Lung (tissue), 12 donors: ENCODE data around the gene CREB5. TPM values are rescaled to one million over a fixed set of nuclear protein-coding genes. Genes with fewer than 3 reads are reported as not detected.
A peak's percentile ranks its signal among the peaks of the same experiment; 100 is the strongest.

Experiments
- ATAC-seq: fragments of 200-7000 bp; cut with Tn5 transposase; one replicate; pipeline ENCODE4 v1.9.1; 2020; ENCODE audit warnings: moderate number of reproducible peaks; ENCODE audit not compliant: insufficient read depth, low FRiP score
- DNase-seq, 3 donors: peaks; one replicate each; pipeline ENCODE4 v3.0.0-alpha.2; 2013 to 2017
- H3K27ac ChIP-seq, 2 donors: one replicate each; pipeline ENCODE4 v1.5.1; 2013; ENCODE audit warnings: mild to moderate bottlenecking in 2 of 2, moderate library complexity in 2 of 2, control low read depth in 1 of 2, inconsistent platforms in 1 of 2, low read depth in 1 of 2, low read length in 1 of 2
- H3K27me3 ChIP-seq, 3 donors: one replicate each; pipeline ENCODE4 v1.5.1; 2013; ENCODE audit warnings: low read length in 2 of 3; ENCODE audit not compliant: control insufficient read depth in 3 of 3, insufficient read depth in 3 of 3
- H3K36me3 ChIP-seq, 4 donors: one replicate each; pipeline ENCODE4 v1.5.1; 2013; ENCODE audit warnings: low read length in 4 of 4, mild to moderate bottlenecking in 1 of 4, moderate library complexity in 1 of 4; ENCODE audit not compliant: control insufficient read depth in 4 of 4, insufficient read depth in 4 of 4
- H3K4me1 ChIP-seq, 5 donors: one replicate each; pipeline ENCODE4 v1.5.1; 2013; ENCODE audit warnings: low read length in 5 of 5, mild to moderate bottlenecking in 2 of 5, moderate library complexity in 1 of 5; ENCODE audit not compliant: control insufficient read depth in 5 of 5, insufficient read depth in 5 of 5
- H3K4me3 ChIP-seq: one replicate; pipeline ENCODE4 v1.5.1; 2013; ENCODE audit warnings: mild to moderate bottlenecking, control low read depth, moderate library complexity
- H3K9ac ChIP-seq, 2 donors: one replicate each; pipeline ENCODE4 v1.5.1; 2013; ENCODE audit warnings: low read length in 2 of 2, control low read depth in 1 of 2; ENCODE audit not compliant: insufficient read depth in 1 of 2
- H3K9me3 ChIP-seq, 4 donors: one replicate each; pipeline ENCODE4 v1.5.1; 2013; ENCODE audit warnings: low read length in 3 of 4, mild to moderate bottlenecking in 1 of 4, moderate library complexity in 1 of 4; ENCODE audit not compliant: control insufficient read depth in 4 of 4, insufficient read depth in 3 of 4
- WGBS, 2 donors: extraction: QIAGEN DNeasy Blood & Tissue Kit; methylation state at CpG; one replicate each; pipeline ENCODE4 v1.1.7; 2013; 5-methylcytosine and 5-hydroxymethylcytosine counted together
- polyA plus RNA-seq, 2 donors: library from polyadenylated mRNA; stranded (reverse); fragments of 200-250 nt; gene quantifications; one replicate each; pipeline ENCODE4 v1.2.1, GENCODE V29; 2013
- total RNA-seq, 2 donors: library from RNA; depleted of rRNA in 1 of 2; stranded (reverse); fragments of >200 nt in 1 of 2; gene quantifications; one replicate each; pipeline ENCODE4 v1.2.1, GENCODE V29; 2014 to 2021
- TF ChIP-seq, protein P1 (sequence below): IDR thresholded peaks from 2 replicates; pipeline ENCODE4 v1.5.1; 2012; ENCODE audit warnings: mild to moderate bottlenecking; ENCODE audit errors: control extremely low read depth, extremely low read depth
- donor health status: control.
- donor health status: control.
- donor health status: Bipolar disorder and iron deficiency.
- donor health status: healthy.
- donor health status: DM: yes; HTN: yes; CAD: no.

CREB5 gene
- total and polyA plus RNA-seq, 4 donors: 2.7 to 23.1 (median 9.6) TPM

DNA sequence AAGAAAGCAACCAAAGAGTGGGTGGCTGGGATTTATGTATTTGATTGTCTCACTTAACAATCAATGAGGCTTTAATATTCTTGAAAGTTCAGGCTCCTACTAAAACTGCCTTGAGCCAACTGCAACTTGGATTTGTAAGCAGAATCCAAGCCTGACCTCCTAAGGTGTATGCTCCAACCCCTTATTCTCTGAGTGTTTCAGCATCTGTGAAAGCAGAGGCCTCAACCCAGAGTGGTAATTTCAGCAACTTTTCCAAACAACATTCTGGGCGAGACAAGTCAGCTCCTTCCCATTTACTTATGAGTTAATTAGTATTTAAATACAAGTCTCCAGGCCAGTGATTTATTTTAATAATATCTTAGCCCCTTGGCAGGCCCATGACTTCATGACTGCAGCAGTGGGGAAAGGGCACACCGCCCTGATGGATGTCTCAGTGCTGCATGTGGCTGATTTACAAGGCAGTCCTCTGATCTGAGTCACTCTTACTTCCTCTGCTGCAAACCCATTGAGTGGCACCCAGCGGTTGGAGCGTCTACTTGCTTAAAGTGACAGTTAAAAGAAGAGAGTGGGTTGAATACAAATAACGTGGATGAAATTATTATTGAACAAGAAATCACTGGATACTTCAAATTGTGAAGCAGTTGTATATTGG, 336.7 kb downstream of the CREB5 start:
- Histone ChIP-seq H3K9me3 (peaks cover 0 to 1% (median 0%) of the 10 kb centered on the region in 4 donors), H3K27me3 (no peaks in the 10 kb centered on the region), H3K4me3 (no peak overlapping the region), H3K9ac (no peak overlapping the region), H3K36me3 (no peaks in the 10 kb centered on the region), H3K4me1 (peaks cover 3 to 60% (median 14%) of the 10 kb centered on the region in 5 donors), H3K27ac (no peak overlapping the region)
- TF ChIP-seq, protein P1, sequence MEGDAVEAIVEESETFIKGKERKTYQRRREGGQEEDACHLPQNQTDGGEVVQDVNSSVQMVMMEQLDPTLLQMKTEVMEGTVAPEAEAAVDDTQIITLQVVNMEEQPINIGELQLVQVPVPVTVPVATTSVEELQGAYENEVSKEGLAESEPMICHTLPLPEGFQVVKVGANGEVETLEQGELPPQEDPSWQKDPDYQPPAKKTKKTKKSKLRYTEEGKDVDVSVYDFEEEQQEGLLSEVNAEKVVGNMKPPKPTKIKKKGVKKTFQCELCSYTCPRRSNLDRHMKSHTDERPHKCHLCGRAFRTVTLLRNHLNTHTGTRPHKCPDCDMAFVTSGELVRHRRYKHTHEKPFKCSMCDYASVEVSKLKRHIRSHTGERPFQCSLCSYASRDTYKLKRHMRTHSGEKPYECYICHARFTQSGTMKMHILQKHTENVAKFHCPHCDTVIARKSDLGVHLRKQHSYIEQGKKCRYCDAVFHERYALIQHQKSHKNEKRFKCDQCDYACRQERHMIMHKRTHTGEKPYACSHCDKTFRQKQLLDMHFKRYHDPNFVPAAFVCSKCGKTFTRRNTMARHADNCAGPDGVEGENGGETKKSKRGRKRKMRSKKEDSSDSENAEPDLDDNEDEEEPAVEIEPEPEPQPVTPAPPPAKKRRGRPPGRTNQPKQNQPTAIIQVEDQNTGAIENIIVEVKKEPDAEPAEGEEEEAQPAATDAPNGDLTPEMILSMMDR: no peak
- no peak for DNase-seq
- WGBS, 2 donors: 71 to 81% methylated on average over 5 of the region's 5 CpGs
- no peak for ATAC-seq

- Histone ChIP-seq H3K9me3 (peaks cover 0 to 1% (median 0%) of the 10 kb centered on the region in 4 donors), H3K4me3 (no peak overlapping the region), H3K9ac (no peak overlapping the region), H3K4me1 (peaks cover 3 to 66% (median 14%) of the 10 kb centered on the region in 5 donors), H3K27me3 (no peaks in the 10 kb centered on the region), H3K27ac (no peak overlapping the region), H3K36me3 (no peaks in the 10 kb centered on the region)
- no peak for ATAC-seq
- TF ChIP-seq, protein P1: no peak
- DNase-seq: peak in 2 of 3 donors; percentile 90
- WGBS, 2 donors: 51 to 77% methylated on average over 2 of the region's 2 CpGs
Measured at GRCh38 chr7:28749638-28750037, 337.3 kb downstream of the CREB5 start.

- ATAC-seq: no peak
Measured at GRCh38 chr7:28750981-28751380, 338.7 kb downstream of the CREB5 start.

More at GRCh38 chr7:28750981-28751380, 338.7 kb downstream of the CREB5 start:
- no peak overlapping the region for H3K4me3 ChIP-seq
- WGBS, 2 donors: 97 to 98% methylated on average over 6 of the region's 6 CpGs
- peaks cover 0 to 61% (median 3%) of the 10 kb centered on the region in 5 donors for H3K4me1 ChIP-seq
- peaks cover 0 to 1% (median 0%) of the 10 kb centered on the region in 4 donors for H3K9me3 ChIP-seq
- no peak overlapping the region for H3K9ac ChIP-seq
- TF ChIP-seq, protein P1: no peak
- H3K36me3 ChIP-seq: no peaks in the 10 kb centered on the region
- H3K27ac ChIP-seq: no peak overlapping the region
- DNase-seq: no peak
- no peaks in the 10 kb centered on the region for H3K27me3 ChIP-seq
